ENCODE measurements around the gene USP31. TPM values are rescaled to one million over a fixed set of nuclear protein-coding genes. Genes with fewer than 3 reads are reported as not detected.

The USP31 gene
- total and polyA plus RNA-seq, 2 of the 13 experiments (the other 11 are each of a cell fraction or from before 2014, with no cell fraction given): 22.5 to 23.3 TPM

DNA sequence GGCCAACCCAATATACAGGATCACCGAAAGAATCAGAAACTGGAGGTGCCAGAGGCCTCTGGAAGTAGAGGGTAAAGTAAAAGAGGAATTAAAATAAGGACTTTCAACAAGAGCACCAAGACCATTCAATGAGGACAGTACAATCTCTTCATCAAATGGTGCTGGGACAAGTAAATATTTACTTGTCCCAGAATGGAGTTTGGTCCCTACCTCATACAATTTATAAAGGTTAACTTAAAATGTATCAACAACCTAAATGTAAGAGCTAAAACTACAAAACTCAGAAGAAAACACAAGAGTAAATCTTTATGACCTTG, 56.5 kb downstream of the USP31 start (continued):
- TF ChIP-seq USF2 (IDR thresholded peaks at IDR 0.05; ENCODE audit: low read depth, low read length): no peak
- no peak for TF ChIP-seq USF2 (CRISPR knock-in tag; IDR thresholded peaks at IDR 0.05; ENCODE audit: borderline replicate concordance)
- no peak for TF ChIP-seq TEAD2 (CRISPR knock-in tag; IDR thresholded peaks at IDR 0.05)
- no peak for TF ChIP-seq ZNF558 (CRISPR knock-in tag; IDR thresholded peaks at IDR 0.05; ENCODE audit: borderline replicate concordance)
- TF ChIP-seq HNF4G (IDR thresholded peaks at IDR 0.05; ENCODE audit: borderline replicate concordance, low read depth, low read length): peak; percentile 67
- TF ChIP-seq HNF4G (CRISPR knock-in tag; IDR thresholded peaks at IDR 0.05; ENCODE audit: borderline replicate concordance, low read depth): no peak; the same call in 1 of the 2 replicates
- TF ChIP-seq, protein P1, sequence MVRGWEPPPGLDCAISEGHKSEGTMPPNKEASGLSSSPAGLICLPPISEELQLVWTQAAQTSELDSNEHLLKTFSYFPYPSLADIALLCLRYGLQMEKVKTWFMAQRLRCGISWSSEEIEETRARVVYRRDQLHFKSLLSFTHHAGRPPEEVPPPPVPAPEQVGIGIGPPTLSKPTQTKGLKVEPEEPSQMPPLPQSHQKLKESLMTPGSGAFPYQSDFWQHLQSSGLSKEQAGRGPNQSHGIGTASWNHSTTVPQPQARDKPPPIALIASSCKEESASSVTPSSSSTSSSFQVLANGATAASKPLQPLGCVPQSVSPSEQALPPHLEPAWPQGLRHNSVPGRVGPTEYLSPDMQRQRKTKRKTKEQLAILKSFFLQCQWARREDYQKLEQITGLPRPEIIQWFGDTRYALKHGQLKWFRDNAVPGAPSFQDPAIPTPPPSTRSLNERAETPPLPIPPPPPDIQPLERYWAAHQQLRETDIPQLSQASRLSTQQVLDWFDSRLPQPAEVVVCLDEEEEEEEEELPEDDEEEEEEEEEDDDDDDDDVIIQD (CRISPR knock-in tag; IDR thresholded peaks at IDR 0.05; ENCODE audit: low read depth): peak; percentile 66; the same call in 1 of the 2 replicates
- no peak; the same call in 1 of the 2 replicates for TF ChIP-seq KMT2B (CRISPR knock-in tag; IDR thresholded peaks at IDR 0.05)
- 0 out of 2 replicates have a peak, but pooled peaks have one; percentile 31 for TF ChIP-seq RARA (CRISPR knock-in tag; IDR thresholded peaks at IDR 0.05)
- peak; percentile 50; the same call in 1 of the 2 replicates for TF ChIP-seq KDM6A (CRISPR knock-in tag; IDR thresholded peaks at IDR 0.05; ENCODE audit: low read depth)
- TF ChIP-seq ISL2 (CRISPR knock-in tag; IDR thresholded peaks at IDR 0.05): peak; percentile 57; the same call in 1 of the 2 replicates
- no peak for TF ChIP-seq MBD4 (IDR thresholded peaks at IDR 0.05; ENCODE audit: borderline replicate concordance, low read length)
- no peak for TF ChIP-seq NR2F1 (CRISPR knock-in tag; IDR thresholded peaks at IDR 0.05)
- TF ChIP-seq, protein P2, sequence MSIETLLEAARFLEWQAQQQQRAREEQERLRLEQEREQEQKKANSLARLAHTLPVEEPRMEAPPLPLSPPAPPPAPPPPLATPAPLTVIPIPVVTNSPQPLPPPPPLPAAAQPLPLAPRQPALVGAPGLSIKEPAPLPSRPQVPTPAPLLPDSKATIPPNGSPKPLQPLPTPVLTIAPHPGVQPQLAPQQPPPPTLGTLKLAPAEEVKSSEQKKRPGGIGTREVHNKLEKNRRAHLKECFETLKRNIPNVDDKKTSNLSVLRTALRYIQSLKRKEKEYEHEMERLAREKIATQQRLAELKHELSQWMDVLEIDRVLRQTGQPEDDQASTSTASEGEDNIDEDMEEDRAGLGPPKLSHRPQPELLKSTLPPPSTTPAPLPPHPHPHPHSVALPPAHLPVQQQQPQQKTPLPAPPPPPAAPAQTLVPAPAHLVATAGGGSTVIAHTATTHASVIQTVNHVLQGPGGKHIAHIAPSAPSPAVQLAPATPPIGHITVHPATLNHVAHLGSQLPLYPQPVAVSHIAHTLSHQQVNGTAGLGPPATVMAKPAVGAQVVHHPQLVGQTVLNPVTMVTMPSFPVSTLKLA (IDR thresholded peaks at IDR 0.05): no peak
- TF ChIP-seq IKZF5 (CRISPR knock-in tag; IDR thresholded peaks at IDR 0.05): no peak
- TF ChIP-seq AFF4 (CRISPR knock-in tag; IDR thresholded peaks at IDR 0.05): no peak
- TF ChIP-seq NFE2 (CRISPR knock-in tag; IDR thresholded peaks at IDR 0.05): no peak
- TF ChIP-seq ZNF552 (CRISPR knock-in tag; IDR thresholded peaks at IDR 0.05; ENCODE audit: borderline replicate concordance): no peak
- no peak for TF ChIP-seq ZKSCAN8 (CRISPR knock-in tag; IDR thresholded peaks at IDR 0.05; ENCODE audit: borderline replicate concordance)
- TF ChIP-seq HDAC6 (IDR thresholded peaks at IDR 0.05; ENCODE audit: low read depth, low read length): no peak
- TF ChIP-seq RORA (CRISPR knock-in tag; IDR thresholded peaks at IDR 0.05): no peak

Data from HepG2 (cell line).